Activated naive CD8-positive, alpha-beta T cell treated with anti-CD3 and anti-CD28 coated beads, Interleukin-2, amount 50 U/mL, for 16 hours (primary cell): ENCODE data around the gene MRAP.
"Not testable (repeated sequence)": the region's sequence is repeated elsewhere in the genome, so short reads cannot be mapped to it uniquely, and the experiment has no call there.

Experiments
- DNase-seq: peaks from one replicate; pipeline ENCODE4 v3.0.0-alpha.2; 2020; ENCODE audit warnings: low read depth, low spot score

The MRAP gene

GRCh38 chr21:32298658-32299081 lies at the start of gene MRAP:
TSS of gene MRAP (plus strand) at chr21:32298855. CDS start at chr21:32298972, 117 bp downstream.
- DNase-seq: no peak

DNA sequence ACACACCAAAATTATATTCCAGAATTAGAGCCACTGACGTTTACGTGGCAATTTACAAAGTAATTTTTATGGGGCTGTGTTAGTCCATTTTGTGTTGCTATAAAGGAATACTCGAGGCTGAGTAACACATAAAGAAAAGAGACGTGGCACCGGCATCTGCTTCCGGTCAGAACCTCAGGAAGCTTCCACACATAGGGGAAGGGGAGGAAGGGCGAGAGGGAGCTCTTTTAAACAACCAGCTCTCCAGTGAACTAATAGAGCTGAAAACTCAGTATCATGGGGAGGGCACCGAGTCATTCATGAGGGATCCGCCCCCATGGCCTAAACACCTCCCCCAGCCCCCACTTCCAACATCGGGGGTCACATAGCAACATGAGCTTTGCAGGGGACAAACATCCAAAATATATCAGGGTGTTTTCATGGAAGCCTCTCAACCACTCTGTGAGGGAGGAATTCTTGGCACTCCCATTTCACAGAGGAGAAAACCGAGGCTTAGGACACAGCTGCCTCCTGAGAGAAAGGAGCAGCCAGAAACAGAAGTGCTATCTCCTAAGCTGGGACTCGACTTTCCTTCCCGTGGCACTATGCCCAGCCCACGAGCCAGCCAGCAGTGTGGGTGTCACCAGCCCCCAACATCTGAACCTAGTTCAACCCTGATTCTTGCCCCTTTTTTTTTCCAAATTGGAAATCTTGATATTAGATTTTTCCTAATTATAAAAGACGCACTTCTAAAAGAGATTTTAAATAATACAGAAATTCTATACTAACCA lies 49.0 kb upstream of the MRAP start:
- no peak for DNase-seq

- no peak for DNase-seq
Observed at GRCh38 chr21:32252136-32252535, 46.5 kb upstream of the MRAP start.

DNA sequence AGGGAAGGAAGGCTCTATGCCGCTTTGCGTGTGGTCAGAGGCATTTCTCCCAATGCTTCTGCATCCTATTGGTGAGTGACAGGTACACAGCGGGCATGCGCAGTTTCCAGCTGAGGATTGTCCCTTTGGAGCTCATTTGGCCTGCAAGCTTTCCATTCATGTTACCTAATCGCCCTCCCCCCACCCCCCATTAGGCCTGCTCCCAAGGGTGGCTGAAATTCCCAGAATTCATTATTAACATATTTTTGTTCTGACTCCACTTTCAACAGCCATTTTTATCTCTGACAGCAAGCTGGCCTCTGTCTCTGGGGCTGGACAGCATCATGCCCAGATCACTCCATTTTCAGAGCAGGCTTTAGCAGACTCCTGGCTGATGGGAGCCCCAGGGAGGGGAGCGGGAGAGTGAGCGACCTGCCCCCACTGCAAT lies 45.4 kb upstream of the MRAP start:
- no peak for DNase-seq

- DNase-seq: no peak
Observed at GRCh38 chr21:32256251-32256650, 42.4 kb upstream of the MRAP start.

DNA sequence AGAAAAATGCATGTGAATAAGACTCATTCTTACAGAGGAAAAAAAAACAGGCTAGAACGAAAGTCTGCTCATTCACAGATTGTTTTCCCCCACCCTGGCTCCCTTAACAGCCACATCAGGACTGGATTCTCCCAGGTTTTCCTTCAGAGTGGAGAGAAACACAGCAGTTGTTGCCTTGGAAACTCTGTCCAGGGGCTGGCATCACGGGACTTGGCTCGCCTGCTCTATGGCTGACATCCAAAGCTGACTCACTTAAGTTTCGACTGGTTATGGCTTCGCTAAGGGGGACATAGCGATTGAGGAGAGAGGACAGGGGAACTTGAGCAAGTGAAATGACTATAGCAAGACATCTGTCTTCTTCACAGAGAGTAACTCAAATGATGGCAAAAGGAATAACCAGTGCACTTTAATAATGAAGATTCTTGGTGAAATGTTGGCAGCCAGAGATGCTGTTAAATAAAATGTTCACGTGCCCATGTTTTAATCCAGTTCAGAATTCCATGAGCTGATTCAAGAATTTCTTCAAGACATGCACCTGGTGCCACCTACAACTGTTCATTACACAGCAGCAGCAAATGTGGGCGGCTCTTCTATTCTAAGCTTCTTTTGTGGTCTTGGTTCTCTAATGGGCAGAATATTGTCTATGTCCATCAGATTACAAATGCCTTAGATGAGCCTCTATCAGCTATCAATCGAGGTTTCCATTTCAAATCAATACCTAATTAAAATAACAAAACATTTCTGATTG lies 41.6 kb upstream of the MRAP start:
- no peak for DNase-seq

- DNase-seq: no peak
Observed at GRCh38 chr21:32257962-32258785, 40.5 kb upstream of the MRAP start.

GRCh38 chr21:32258786-32259048 lies 39.9 kb upstream of the MRAP start:
- DNase-seq: not testable (repeated sequence)

GRCh38 chr21:32260130-32260529 lies 38.5 kb upstream of the MRAP start:
- no peak for DNase-seq

GRCh38 chr21:32261929-32262328 lies 36.7 kb upstream of the MRAP start:
- DNase-seq: no peak

GRCh38 chr21:32265321-32265720 lies 33.3 kb upstream of the MRAP start:
- not testable (repeated sequence) for DNase-seq

- no peak for DNase-seq
Observed at GRCh38 chr21:32270748-32271147, 27.9 kb upstream of the MRAP start.

DNA sequence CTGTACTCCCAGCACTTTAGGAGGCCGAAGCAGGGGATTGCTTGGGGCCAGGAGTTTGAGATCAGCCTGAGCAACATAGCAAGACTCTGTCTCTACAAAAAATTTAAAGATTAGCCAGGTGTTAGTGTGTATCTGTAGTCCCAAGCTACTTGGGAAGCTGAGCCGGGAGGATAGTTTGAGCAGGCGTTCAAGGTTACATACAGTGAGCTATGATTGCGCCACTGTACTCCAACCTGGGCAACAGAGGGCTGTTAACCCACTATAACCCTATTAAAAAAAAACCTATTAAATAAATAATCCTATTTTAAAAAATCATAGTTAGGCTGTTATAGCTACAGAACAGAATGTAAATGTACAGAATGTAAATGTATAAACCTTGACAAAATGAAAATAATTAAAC lies 22.0 kb upstream of the MRAP start:
- DNase-seq: no peak

DNA sequence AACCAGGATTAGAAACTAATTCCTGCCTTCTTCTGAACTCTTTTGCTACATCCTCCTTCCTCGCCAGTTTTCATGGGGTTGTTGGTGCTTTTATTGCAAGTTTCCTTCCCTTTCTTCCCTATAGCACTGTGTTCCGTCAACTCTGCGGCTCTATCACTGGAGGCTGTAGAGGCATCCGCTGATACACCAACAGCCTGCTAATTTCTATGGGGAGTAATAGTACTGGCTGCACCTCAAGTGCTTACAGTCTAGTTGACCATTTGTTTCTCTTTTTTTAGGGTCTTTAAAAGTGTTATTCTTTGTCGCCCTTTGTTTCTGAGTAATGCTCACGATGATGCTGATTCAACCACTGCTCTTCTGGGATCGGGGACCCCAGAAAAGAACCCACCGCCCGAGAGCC lies 20.6 kb upstream of the MRAP start:
- no peak for DNase-seq

- DNase-seq: peak; percentile 94
Observed at GRCh38 chr21:32278518-32279376, 19.9 kb upstream of the MRAP start, which contains the start of gene MIS18A. TSS of gene MIS18A (minus strand) at chr21:32279049. CDS start at chr21:32279014, 35 bp downstream.

DNA sequence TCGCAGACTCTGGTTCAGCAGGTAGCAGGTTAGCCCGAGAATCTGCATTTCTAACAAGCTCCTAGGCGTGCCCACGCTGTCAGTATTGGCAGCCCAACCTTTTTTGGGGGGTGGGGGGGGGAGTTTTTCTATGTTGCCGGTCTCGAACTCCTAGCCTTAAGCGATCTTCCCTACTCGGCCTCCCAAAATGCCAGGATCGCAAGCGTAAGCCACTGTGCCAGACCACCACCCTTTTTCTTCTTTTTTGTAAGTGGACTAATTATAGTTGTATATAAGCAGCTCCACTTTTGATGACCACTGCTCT lies 19.3 kb upstream of the MRAP start:
- no peak for DNase-seq

DNA sequence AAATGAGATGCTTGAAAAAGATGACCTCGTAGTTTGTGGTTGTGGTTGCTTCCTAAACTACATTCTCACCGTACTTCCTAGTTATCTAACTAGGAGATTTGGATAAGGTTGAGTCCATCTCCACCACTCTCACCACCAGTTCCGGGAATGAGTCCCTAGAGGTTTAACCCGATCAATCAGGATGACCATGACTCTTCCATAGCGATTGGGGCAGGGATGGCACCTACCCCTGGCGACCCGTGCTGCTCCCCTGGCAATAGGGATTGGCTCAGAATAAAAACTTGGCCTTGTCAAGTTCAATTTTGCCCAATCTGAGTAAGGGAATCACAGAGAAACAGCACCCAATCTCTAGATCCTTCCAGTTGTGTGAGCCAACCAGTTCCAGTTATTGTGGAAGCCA lies 17.1 kb upstream of the MRAP start:
- DNase-seq: no peak

GRCh38 chr21:32282992-32283391 lies 15.7 kb upstream of the MRAP start:
- no peak for DNase-seq

- no peak for DNase-seq
Observed at GRCh38 chr21:32285476-32285875, 13.2 kb upstream of the MRAP start.

GRCh38 chr21:32297449-32297848 lies 1.2 kb upstream of the MRAP start:
- no peak for DNase-seq

GRCh38 chr21:32298148-32298559 lies 501 bp upstream of the MRAP start:
- DNase-seq: no peak

GRCh38 chr21:32299695-32300094 lies 1.0 kb downstream of the MRAP start:
- no peak for DNase-seq
